M059J (cell line): ENCODE measurements around the gene TIPIN. TPM values are rescaled to one million over a fixed set of nuclear protein-coding genes. Genes with fewer than 3 reads are reported as not detected.
"Not testable (repeated sequence)": the region's sequence is repeated elsewhere in the genome, so short reads cannot be mapped to it uniquely, and the experiment has no call there.

ENCODE experiments used
- DNase-seq: peaks from one replicate; pipeline ENCODE4 v3.0.0-alpha.2; 2012; ENCODE audit warnings: low read depth
- total RNA-seq: library from RNA; depleted of rRNA; stranded (reverse); fragments of >200 nt; shearing (Covaris generic); gene quantifications from 2 replicates; pipeline ENCODE4 v1.2.3, GENCODE V29; 2014; rRNA removed

Gene TIPIN, protein sequence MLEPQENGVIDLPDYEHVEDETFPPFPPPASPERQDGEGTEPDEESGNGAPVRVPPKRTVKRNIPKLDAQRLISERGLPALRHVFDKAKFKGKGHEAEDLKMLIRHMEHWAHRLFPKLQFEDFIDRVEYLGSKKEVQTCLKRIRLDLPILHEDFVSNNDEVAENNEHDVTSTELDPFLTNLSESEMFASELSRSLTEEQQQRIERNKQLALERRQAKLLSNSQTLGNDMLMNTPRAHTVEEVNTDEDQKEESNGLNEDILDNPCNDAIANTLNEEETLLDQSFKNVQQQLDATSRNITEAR
- 17.9 and 25.2 TPM in 2 replicates for total RNA-seq

GRCh38 chr15:66356359-66357236 is at the start of gene TIPIN:
TIPIN (minus strand) TSS chr15:66356685; CDS start chr15:66352947, 3,738 bp downstream.
- DNase-seq = peak; percentile 94

DNA sequence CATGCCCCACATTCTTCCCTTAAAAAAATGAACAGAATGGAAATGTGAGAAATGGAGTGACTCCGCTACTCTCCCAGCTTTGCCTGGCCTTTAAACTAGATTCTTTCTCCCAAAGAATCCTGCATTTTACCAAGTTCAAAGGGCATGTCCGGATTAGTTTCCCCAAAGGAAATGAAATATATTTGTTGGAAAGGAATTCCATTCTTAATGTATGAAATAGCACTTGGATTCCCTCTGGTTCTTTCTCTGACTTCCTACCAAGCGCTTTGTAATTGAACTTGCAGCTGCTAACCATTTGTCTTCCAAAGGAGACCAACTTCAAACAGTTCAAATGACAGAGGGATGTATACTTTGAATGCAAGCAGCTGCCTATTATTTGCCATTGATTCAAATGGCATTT is 49.1 kb upstream of the TIPIN start:
- DNase-seq = no peak

GRCh38 chr15:66405007-66405406 is 48.5 kb upstream of the TIPIN start:
- DNase-seq = no peak

GRCh38 chr15:66404532-66404931 is 48.0 kb upstream of the TIPIN start:
- DNase-seq = no peak

DNA sequence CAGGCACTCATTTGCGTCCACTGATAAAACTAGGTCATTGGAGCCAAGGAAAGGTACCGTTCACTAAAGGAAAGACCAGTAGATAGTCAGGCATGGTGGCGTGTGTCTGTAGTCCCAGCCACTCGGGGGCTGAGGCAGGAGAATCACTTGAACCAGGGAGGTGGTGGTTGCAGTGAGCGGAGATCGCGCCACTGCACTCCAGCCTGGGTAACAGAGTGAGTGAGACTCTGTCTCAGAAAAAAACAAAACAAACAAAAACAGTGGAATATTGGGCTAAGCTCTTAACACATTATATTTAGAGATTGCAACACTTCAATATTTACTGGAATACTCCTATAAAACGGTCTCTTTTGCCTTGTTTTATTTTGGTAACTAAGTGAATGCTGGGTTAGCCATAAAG is 47.6 kb upstream of the TIPIN start:
- DNase-seq = no peak

DNA sequence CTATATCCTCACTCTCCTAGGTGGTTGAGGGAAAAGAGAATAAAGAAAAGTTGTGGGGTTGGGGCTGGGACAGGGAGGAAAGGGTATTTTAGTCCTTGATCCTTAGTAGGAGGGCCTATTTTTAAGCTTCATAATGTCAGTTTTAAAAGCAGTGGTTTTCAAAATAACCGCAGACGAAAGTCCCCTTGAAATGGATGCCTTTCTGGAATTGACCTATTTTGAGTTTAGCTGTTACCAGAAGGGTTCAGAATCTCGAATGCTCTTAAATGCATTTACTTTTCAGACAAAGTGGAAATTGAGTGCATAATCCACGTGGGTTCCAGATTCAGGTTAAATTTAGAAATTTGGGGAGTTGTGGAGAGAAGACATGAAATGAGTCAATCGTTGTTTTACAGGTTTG is 46.8 kb upstream of the TIPIN start:
- DNase-seq = no peak

- no peak for DNase-seq
Measured at GRCh38 chr15:66402761-66403284, 46.3 kb upstream of the TIPIN start.

GRCh38 chr15:66401130-66402021 is 44.9 kb upstream of the TIPIN start:
- DNase-seq = no peak

DNA sequence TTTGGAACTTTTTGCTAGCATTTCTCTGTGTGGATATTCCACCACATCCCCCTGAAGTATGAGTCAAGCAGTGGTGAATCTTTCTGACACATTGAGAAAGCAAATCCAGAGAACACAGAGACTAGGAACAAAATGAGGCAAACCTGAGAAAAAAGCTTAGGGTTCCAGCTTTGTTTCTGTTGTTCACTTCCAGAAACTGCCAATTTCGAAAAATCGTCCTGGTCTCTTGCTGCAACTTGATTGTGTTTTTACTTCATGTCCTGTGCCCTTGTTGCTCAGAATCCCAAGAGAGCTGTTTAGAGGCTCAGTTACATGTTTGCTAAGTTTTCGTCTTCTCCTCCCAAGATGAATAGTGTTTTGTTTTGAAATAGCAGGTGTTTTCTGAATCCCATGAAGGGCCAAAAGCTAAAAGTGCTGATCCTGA is 43.9 kb upstream of the TIPIN start:
- DNase-seq = peak; percentile 28

- no peak for DNase-seq
Measured at GRCh38 chr15:66399276-66399675, 42.8 kb upstream of the TIPIN start.

- no peak for DNase-seq
Measured at GRCh38 chr15:66394915-66395314, 38.4 kb upstream of the TIPIN start.

DNA sequence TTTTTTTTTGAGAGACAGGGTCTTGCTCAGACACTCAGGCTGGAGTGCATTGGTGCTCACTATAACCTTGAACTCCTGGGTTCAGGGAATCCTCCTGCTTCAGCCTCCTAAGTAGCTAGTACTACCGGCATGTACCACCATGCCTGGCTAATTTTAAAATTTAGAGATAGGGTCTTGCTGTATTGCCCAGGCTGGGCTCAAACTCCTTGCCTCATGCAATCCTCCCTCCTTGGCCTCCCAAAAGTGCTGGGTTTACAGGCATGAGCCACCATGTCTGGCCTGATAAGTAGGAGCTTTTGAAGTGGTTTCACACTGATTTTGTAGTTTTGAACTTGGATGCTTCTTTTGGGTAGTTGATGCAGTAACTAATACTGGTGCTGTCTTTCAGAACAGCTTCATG is 38.0 kb upstream of the TIPIN start:
- DNase-seq = no peak

DNA sequence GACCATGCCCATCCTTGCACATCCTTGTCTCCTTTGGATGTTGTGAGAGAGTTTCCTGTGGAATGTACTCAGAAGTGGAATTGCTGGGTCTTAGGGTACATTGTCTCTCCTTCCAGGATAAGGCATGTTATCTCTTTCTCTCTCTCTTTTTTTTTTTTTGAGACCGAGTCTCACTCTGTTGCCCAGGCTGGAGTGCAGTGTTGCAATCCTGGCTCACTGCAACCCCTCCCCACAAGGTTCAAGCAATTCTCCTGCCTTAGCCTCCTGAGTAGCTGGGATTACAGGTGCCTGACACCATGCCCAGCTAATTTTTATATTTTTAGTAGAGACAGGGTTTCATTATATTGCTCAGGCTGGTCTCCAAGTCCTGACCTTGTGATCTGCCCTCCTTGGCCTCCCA is 36.6 kb upstream of the TIPIN start:
- not testable (repeated sequence) for DNase-seq

DNA sequence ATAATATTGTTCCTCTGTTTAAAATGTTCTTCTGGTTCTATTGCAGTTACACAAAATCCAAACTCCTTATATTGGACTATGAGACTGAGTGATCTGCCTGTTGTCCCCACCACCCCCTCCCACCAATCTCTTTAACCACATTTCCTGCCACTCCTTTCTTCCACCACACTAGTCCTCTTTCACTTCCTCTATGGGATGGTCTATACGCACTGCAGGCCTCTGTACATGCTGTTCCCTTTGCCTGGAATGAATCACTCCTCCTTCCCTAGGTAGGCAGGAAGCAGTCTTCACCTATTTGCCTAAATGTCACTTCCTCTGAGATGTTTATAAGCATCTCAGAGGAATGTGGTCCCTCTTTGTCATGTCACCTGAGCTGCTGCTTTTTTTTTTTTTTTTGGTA is 34.2 kb upstream of the TIPIN start:
- no peak for DNase-seq

- DNase-seq = no peak
Measured at GRCh38 chr15:66389859-66390381, 33.4 kb upstream of the TIPIN start.

DNA sequence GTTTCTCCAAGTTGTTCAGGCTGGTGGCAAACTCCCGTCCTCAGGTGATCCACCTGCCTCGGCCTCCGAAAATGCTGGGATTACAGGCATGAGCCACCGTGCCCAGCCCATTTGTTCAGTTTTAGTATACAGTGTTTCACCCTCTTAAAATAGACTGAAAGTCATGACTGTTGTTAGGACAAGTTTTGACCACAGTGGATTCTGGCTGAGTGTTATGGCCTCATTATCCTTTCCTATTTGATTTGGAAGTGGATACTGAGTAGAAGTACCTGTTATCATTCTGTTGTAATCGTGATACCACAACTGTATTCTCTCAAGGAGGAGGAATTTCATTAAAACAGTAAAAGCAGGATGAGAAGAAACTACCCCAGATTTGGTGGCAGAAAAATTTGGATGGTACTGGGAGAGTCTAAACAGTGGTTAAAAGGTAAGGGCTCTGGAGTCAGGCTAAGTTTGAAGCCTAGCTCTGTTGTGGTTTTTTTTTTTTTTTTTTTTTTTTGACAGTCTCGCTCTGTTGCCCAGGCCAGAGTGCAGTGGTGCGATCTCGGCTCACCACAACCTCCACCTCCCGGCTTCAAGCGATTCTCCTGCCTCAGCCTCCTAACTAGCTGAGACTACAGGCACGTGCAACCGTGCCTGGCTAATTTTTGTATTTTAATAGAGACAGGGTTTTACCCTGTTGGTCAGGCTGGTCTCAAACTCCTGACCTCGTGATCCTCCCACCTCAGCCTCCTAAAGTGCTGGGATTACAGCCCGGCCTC is 32.8 kb upstream of the TIPIN start:
- no peak for DNase-seq

- DNase-seq = no peak
Measured at GRCh38 chr15:66388576-66388975, 32.1 kb upstream of the TIPIN start.

GRCh38 chr15:66388043-66388363 is 31.5 kb upstream of the TIPIN start:
- DNase-seq = no peak

- peak; percentile 74 for DNase-seq
Measured at GRCh38 chr15:66387163-66388042, 30.9 kb upstream of the TIPIN start.
